ENCODE measurements around the gene EBPL. TPM values are rescaled to one million over a fixed set of nuclear protein-coding genes. Genes with fewer than 3 reads are reported as not detected.

Gene EBPL
- total RNA-seq, 4 donors from 2014 or later: 76.4 to 125 (median 99.4) TPM

GRCh38 chr13:49694446-49694845 is 3.2 kb upstream of the EBPL start:
- intact Hi-C loops (cut with DNase I; ENCODE audit: low total_unique reads): no loop called here
- DNase-seq (ENCODE audit: low spot score in 2 of 2): no peak
- TF ChIP-seq POLR2A (IDR thresholded peaks at IDR 0.05) (no peak), CTCF (IDR thresholded peaks at IDR 0.05) (no peak)
- 79 to 87% methylated on average over 1 of the region's 1 CpG for WGBS, 2 donors
- no peak overlapping the region for H3K4me3 ChIP-seq (ENCODE audit: low read depth, poor library complexity, severe bottlenecking)

GRCh38 chr13:49693877-49694276 is 2.6 kb upstream of the EBPL start:
- no peak overlapping the region for H3K4me3 ChIP-seq (ENCODE audit: low read depth, poor library complexity, severe bottlenecking)
- TF ChIP-seq CTCF (IDR thresholded peaks at IDR 0.05): no peak
- no peak for TF ChIP-seq POLR2A (IDR thresholded peaks at IDR 0.05)
- no peak for DNase-seq (ENCODE audit: low spot score in 2 of 2)
- 85 to 90% methylated on average over 3 of the region's 3 CpGs for WGBS, 2 donors
- intact Hi-C loops (cut with DNase I; ENCODE audit: low total_unique reads): no loop called here

GRCh38 chr13:49693191-49693733 is 2.0 kb upstream of the EBPL start:
- H3K4me3 ChIP-seq (ENCODE audit: low read depth, poor library complexity, severe bottlenecking): no peak overlapping the region
- WGBS, 2 donors: 71 to 79% methylated on average over 4 of the region's 4 CpGs
- TF ChIP-seq POLR2A (IDR thresholded peaks at IDR 0.05) (no peak), CTCF (IDR thresholded peaks at IDR 0.05) (no peak)
- intact Hi-C loops (cut with DNase I; ENCODE audit: low total_unique reads): no loop called here
- no peak for DNase-seq (ENCODE audit: low spot score in 2 of 2)

GRCh38 chr13:49690133-49690994 is 922 bp downstream of the EBPL start:
- 7 to 9% methylated on average over 17 of the region's 17 CpGs for WGBS, 2 donors
- no peak for DNase-seq (ENCODE audit: low spot score in 2 of 2)
- TF ChIP-seq CTCF (IDR thresholded peaks at IDR 0.05) (no peak), POLR2A (IDR thresholded peaks at IDR 0.05) (no peak)
- intact Hi-C loops (cut with DNase I; ENCODE audit: low total_unique reads): no loop called here
- peak overlapping the region; percentile 77 for H3K4me3 ChIP-seq (ENCODE audit: low read depth, poor library complexity, severe bottlenecking)

GRCh38 chr13:49683489-49683888 is 7.8 kb downstream of the EBPL start:
- no peak for DNase-seq (ENCODE audit: low spot score in 2 of 2)
- TF ChIP-seq POLR2A (IDR thresholded peaks at IDR 0.05) (no peak), CTCF (IDR thresholded peaks at IDR 0.05) (no peak)
- H3K4me3 ChIP-seq (ENCODE audit: low read depth, poor library complexity, severe bottlenecking): no peak overlapping the region
- intact Hi-C loops (cut with DNase I; ENCODE audit: low total_unique reads): no loop called here
- WGBS, 2 donors: 81 to 95% methylated on average over 6 of the region's 6 CpGs

Measured in lower leg skin (tissue), 4 donors.